GM10266 (cell line): ENCODE results near the gene TTLL12.

Experiments
- DNase-seq: peaks from one replicate; pipeline ENCODE4 v3.0.0; 2012; ENCODE audit errors: extremely low spot score
- CTCF ChIP-seq: IDR thresholded peaks from 2 replicates; pipeline ENCODE4 v1.5.1; 2012; ENCODE audit warnings: mild to moderate bottlenecking, low read depth; ENCODE audit not compliant: control insufficient read depth, insufficient read depth; ENCODE audit errors: missing control alignments

Gene TTLL12

GRCh38 chr22:43118953-43119458 lies 67.9 kb downstream of the TTLL12 start:
- no peak for DNase-seq
- no peak for TF ChIP-seq CTCF

- no peak for DNase-seq
- TF ChIP-seq CTCF = no peak
Measured at GRCh38 chr22:43118024-43118849, 68.7 kb downstream of the TTLL12 start.

- DNase-seq = no peak
- no peak for TF ChIP-seq CTCF
Measured at GRCh38 chr22:43116932-43117331, 70.0 kb downstream of the TTLL12 start.
